Panc1 (cell line): ENCODE measurements around the gene CXCL17. TPM values are rescaled to one million over a fixed set of nuclear protein-coding genes. Genes with fewer than 3 reads are reported as not detected.

Experiments used
- ATAC-seq: fragments of 200-7000 bp; cut with Tn5 transposase; 2 replicates; pipeline ENCODE4 v1.9.1; 2020; ENCODE audit warnings: mild to moderate bottlenecking, moderate library complexity
- BruUV-seq: library from RNA; stranded (reverse); fragments of 400-500 nt; replicated peaks from 2 replicates; lab custom pipeline; 2021; lab: Mats Ljungman, UMichigan
- CTCF ChIA-PET: fragments of 300-600 bp; sonication (Branson Sonifier 250); formaldehyde crosslinking; loops from one replicate; lab custom pipeline; 2022; ENCODE audit warnings: antibody characterized with exemption; lab: Charles Lee
- POLR2A ChIA-PET: fragments of 300-600 bp; sonication (Branson Sonifier 250); formaldehyde crosslinking; loops from one replicate; lab custom pipeline; 2022; ENCODE audit warnings: antibody characterized with exemption; lab: Charles Lee
- DNase-seq: peaks from one replicate; pipeline ENCODE4 v3.0.0-alpha.2; 2010; ENCODE audit warnings: low read depth, low spot score
- H3K27ac ChIP-seq: 2 replicates; pipeline ENCODE4 v1.5.1; 2011; ENCODE audit warnings: mild to moderate bottlenecking, low read length, inconsistent platforms
- H3K27me3 ChIP-seq: fragments of 200-500 bp; sonication (Bioruptor generic); 2 replicates; pipeline ENCODE4 v1.6.0; 2014; ENCODE audit warnings: low read length, inconsistent platforms; ENCODE audit not compliant: control insufficient read depth, insufficient read depth
- H3K36me3 ChIP-seq: fragments of 200-500 bp; sonication (Bioruptor generic); 2 replicates; pipeline ENCODE4 v1.5.1; 2014; ENCODE audit warnings: inconsistent platforms, mild to moderate bottlenecking, low read length, moderate library complexity; ENCODE audit not compliant: control insufficient read depth, insufficient read depth
- H3K4me1 ChIP-seq: 2 replicates; pipeline ENCODE4 v1.5.1; 2011; ENCODE audit warnings: inconsistent platforms, mild to moderate bottlenecking, low read length, moderate library complexity; ENCODE audit not compliant: control insufficient read depth, insufficient read depth
- H3K4me3 ChIP-seq, 2 experiments: 2 replicates each; pipeline ENCODE4 v1.5.1; 2011 to 2012; ENCODE audit warnings: low read depth in 2 of 2, low read length in 2 of 2, mild to moderate bottlenecking in 2 of 2, inconsistent platforms in 1 of 2, moderate library complexity in 1 of 2
- H3K9me3 ChIP-seq: fragments of 200-500 bp; sonication (Bioruptor generic); 2 replicates; pipeline ENCODE4 v1.5.1; 2014; ENCODE audit warnings: low read depth, mild to moderate bottlenecking, inconsistent platforms, low read length, moderate library complexity; ENCODE audit not compliant: control insufficient read depth, insufficient read depth
- POLR2AphosphoS5 ChIP-seq: IDR thresholded peaks from 2 replicates; pipeline ENCODE4 v1.6.1; 2012; ENCODE audit warnings: mild to moderate bottlenecking, low read depth, low read length, moderate library complexity
- SIN3A ChIP-seq: IDR thresholded peaks from 2 replicates; pipeline ENCODE4 v1.6.1; 2012; ENCODE audit warnings: low read depth, mild to moderate bottlenecking, low read length, moderate library complexity, borderline replicate concordance; ENCODE audit not compliant: insufficient read depth
- TCF7L2 ChIP-seq: IDR thresholded peaks from 2 replicates; pipeline ENCODE4 v1.6.1; 2011; ENCODE audit warnings: mild to moderate bottlenecking, low read depth, low read length, inconsistent platforms
- in situ Hi-C: cut with HindIII; loops from 2 replicates; pipeline ENCODE4 v1.10.0; 2016; ENCODE audit warnings: low sequenced_read_pairs, low pct_unique_long_range_greater_than_20kb
- intact Hi-C: fragments of 100-400 bp; cut with micrococcal nuclease; formaldehyde crosslinking; loops from one replicate; pipeline ENCODE4 v1.10.0; 2022; ENCODE audit not compliant: unreplicated experiment
- total RNA-seq: library from RNA; stranded (reverse); gene quantifications from one replicate; pipeline ENCODE4 v1.2.1, GENCODE V29; 2021; ENCODE audit not compliant: unreplicated experiment
- TF ChIP-seq, protein P1 (sequence below): fragments of 450-650 bp; IDR thresholded peaks from 2 replicates; pipeline ENCODE4 v1.5.1; 2017; ENCODE audit warnings: mild to moderate bottlenecking
- TF ChIP-seq, protein P2 (sequence below), 2 experiments: IDR thresholded peaks; 2 replicates each; pipeline ENCODE4 v1.6.1; 2011 to 2012; ENCODE audit warnings: low read depth in 2 of 2, control low read depth in 1 of 2, low read length in 1 of 2, mild to moderate bottlenecking in 1 of 2, moderate library complexity in 1 of 2; ENCODE audit not compliant: insufficient read depth in 1 of 2

CXCL17 gene
- total RNA-seq, 1 experiment from 2014 or later: not detected

DNA sequence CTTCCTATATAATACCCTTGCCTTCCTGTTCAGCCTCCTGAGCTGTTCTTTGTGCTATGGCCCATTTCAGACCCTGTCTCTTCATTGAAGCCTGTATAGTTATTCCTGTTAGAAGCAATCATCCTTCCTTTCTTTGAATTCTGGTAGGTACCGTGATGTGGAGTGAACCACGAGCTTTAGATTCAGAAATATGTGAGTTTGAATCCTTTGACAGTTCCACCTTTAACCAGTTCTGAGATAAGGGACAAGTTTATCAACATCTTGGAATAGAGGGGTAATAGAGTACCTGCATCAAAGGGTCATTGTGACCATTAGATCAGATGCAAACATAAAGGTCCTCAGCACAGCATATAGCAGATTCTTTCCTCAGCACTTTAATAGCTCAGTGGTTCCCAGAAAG, 12.3 kb upstream of the CXCL17 start:
- ChIA-PET CTCF (interaction anchor here (1.4 kb wide), 1 partner anchor 82 kb away, joined by 3 read pairs; no protein-coding TSS in a partner anchor), POLR2A (no interaction called here)
- Histone ChIP-seq H3K27ac (no peak overlapping the region), H3K4me3 (no peak overlapping the region), H3K9me3 (no peaks in the 10 kb centered on the region), H3K4me1 (no peaks in the 10 kb centered on the region), H3K36me3 (no peaks in the 10 kb centered on the region), H3K27me3 (no peaks in the 10 kb centered on the region)
- ATAC-seq: no peak
- TF ChIP-seq, protein P1, sequence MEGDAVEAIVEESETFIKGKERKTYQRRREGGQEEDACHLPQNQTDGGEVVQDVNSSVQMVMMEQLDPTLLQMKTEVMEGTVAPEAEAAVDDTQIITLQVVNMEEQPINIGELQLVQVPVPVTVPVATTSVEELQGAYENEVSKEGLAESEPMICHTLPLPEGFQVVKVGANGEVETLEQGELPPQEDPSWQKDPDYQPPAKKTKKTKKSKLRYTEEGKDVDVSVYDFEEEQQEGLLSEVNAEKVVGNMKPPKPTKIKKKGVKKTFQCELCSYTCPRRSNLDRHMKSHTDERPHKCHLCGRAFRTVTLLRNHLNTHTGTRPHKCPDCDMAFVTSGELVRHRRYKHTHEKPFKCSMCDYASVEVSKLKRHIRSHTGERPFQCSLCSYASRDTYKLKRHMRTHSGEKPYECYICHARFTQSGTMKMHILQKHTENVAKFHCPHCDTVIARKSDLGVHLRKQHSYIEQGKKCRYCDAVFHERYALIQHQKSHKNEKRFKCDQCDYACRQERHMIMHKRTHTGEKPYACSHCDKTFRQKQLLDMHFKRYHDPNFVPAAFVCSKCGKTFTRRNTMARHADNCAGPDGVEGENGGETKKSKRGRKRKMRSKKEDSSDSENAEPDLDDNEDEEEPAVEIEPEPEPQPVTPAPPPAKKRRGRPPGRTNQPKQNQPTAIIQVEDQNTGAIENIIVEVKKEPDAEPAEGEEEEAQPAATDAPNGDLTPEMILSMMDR: no peak
- TF ChIP-seq SIN3A (no peak), TCF7L2 (no peak), POLR2AphosphoS5 (no peak)
- TF ChIP-seq, protein P2, sequence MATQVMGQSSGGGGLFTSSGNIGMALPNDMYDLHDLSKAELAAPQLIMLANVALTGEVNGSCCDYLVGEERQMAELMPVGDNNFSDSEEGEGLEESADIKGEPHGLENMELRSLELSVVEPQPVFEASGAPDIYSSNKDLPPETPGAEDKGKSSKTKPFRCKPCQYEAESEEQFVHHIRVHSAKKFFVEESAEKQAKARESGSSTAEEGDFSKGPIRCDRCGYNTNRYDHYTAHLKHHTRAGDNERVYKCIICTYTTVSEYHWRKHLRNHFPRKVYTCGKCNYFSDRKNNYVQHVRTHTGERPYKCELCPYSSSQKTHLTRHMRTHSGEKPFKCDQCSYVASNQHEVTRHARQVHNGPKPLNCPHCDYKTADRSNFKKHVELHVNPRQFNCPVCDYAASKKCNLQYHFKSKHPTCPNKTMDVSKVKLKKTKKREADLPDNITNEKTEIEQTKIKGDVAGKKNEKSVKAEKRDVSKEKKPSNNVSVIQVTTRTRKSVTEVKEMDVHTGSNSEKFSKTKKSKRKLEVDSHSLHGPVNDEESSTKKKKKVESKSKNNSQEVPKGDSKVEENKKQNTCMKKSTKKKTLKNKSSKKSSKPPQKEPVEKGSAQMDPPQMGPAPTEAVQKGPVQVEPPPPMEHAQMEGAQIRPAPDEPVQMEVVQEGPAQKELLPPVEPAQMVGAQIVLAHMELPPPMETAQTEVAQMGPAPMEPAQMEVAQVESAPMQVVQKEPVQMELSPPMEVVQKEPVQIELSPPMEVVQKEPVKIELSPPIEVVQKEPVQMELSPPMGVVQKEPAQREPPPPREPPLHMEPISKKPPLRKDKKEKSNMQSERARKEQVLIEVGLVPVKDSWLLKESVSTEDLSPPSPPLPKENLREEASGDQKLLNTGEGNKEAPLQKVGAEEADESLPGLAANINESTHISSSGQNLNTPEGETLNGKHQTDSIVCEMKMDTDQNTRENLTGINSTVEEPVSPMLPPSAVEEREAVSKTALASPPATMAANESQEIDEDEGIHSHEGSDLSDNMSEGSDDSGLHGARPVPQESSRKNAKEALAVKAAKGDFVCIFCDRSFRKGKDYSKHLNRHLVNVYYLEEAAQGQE (IDR thresholded peaks at IDR 0.05; ENCODE audit: insufficient read depth in 1 of 2, low read depth in 2 of 2, low read length in 1 of 2): no peak
- in situ Hi-C loops: no loop called here
- BruUV-seq: no TSS peak
- no peak for DNase-seq
- intact Hi-C loops: no loop called here

DNA sequence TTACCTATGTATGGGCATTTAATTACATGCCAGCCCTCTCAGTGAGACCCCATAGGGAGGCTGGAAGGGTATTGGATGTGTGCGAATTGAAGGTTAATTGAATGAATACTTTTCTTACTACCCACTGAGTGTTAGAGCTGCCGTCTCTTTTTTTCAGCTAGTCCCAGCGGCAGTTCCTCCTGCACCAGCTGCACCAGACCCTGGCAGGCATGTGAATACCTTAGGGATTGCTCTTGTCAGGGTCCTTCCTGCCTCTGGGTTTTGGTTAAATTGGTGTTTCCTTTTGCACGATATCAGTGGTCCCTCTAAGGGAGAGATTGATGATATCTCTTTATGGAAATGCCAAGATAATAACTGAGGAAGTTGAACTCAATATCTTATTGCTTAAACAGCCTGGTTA, 9.8 kb upstream of the CXCL17 start:
- TF ChIP-seq, protein P1: no peak
- TF ChIP-seq TCF7L2 (no peak), POLR2AphosphoS5 (no peak), SIN3A (no peak)
- TF ChIP-seq, protein P2 (IDR thresholded peaks at IDR 0.05; ENCODE audit: insufficient read depth in 1 of 2, low read depth in 2 of 2, low read length in 1 of 2): no peak
- Histone ChIP-seq H3K4me1 (no peaks in the 10 kb centered on the region), H3K4me3 (no peak overlapping the region), H3K27me3 (no peaks in the 10 kb centered on the region), H3K9me3 (no peaks in the 10 kb centered on the region), H3K36me3 (no peaks in the 10 kb centered on the region), H3K27ac (no peak overlapping the region)
- in situ Hi-C loops (no loop called here), intact Hi-C loops (loop anchor here (5.0 kb wide), 1 partner anchor 90 kb away; no protein-coding TSS in a partner anchor)
- ATAC-seq: no peak
- BruUV-seq: no TSS peak
- CTCF ChIA-PET: interaction anchor here (0.6 kb wide), 1 partner anchor 346 kb away, joined by 8 read pairs; no protein-coding TSS in a partner anchor
- no peak for DNase-seq
- POLR2A ChIA-PET: interaction anchor here (0.6 kb wide), 1 partner anchor 70 kb away, joined by 14 read pairs; no protein-coding TSS in a partner anchor
